PC-3 (cell line): Measurements from ENCODE around the gene GIPC3. TPM values are rescaled to one million over a fixed set of nuclear protein-coding genes. Genes with fewer than 3 reads are reported as not detected.

Source experiments
- ATAC-seq: fragments of 200-7000 bp; cut with Tn5 transposase; 2 replicates; pipeline ENCODE4 v1.9.1; 2020; ENCODE audit warnings: mild to moderate bottlenecking, moderate library complexity
- BruUV-seq: library from RNA; stranded (reverse); fragments of 400-500 nt; replicated peaks from 2 replicates; lab custom pipeline; 2021; lab: Mats Ljungman, UMichigan
- CTCF ChIA-PET: fragments of 300-600 bp; sonication (Branson Sonifier 250); formaldehyde crosslinking; loops from one replicate; lab custom pipeline; 2022; ENCODE audit warnings: antibody characterized with exemption; lab: Charles Lee
- POLR2A ChIA-PET: fragments of 300-600 bp; sonication (Branson Sonifier 250); formaldehyde crosslinking; loops from one replicate; lab custom pipeline; 2022; ENCODE audit warnings: antibody characterized with exemption; ENCODE audit not compliant: unreplicated experiment; lab: Charles Lee
- DNase-seq: peaks from one replicate; pipeline ENCODE4 v3.0.0-alpha.2; 2015
- H2AFZ ChIP-seq: fragments of 300-600 bp; sonication (generic); 2 replicates; pipeline ENCODE4 v1.6.0; 2016; ENCODE audit warnings: antibody characterized with exemption, low read length
- H3F3A ChIP-seq: fragments of 300-600 bp; sonication (generic); one replicate; pipeline ENCODE4 v1.6.0; 2017; ENCODE audit warnings: antibody characterized with exemption, low read length, control low read depth, mild to moderate bottlenecking; ENCODE audit not compliant: unreplicated experiment
- H3K27ac ChIP-seq: fragments of 300-600 bp; sonication (generic); 2 replicates; pipeline ENCODE4 v1.5.1; 2016; ENCODE audit warnings: mild to moderate bottlenecking, low read length
- H3K27me3 ChIP-seq: fragments of 300-600 bp; sonication (generic); 2 replicates; pipeline ENCODE4 v1.6.1; 2016; ENCODE audit warnings: low read length, mixed read lengths
- H3K36me3 ChIP-seq: fragments of 300-600 bp; sonication (generic); 2 replicates; pipeline ENCODE4 v1.6.1; 2016; ENCODE audit warnings: low read depth, mixed run types, low read length, mixed read lengths
- H3K4me1 ChIP-seq: fragments of 300-600 bp; sonication (generic); 2 replicates; pipeline ENCODE4 v1.5.1; 2016; ENCODE audit warnings: low read length; ENCODE audit not compliant: insufficient read depth
- H3K4me2 ChIP-seq: fragments of 300-600 bp; sonication (generic); 2 replicates; pipeline ENCODE4 v1.6.0; 2016; ENCODE audit warnings: low read length
- H3K4me3 ChIP-seq: fragments of 300-600 bp; sonication (generic); 2 replicates; pipeline ENCODE4 v1.5.1; 2016; ENCODE audit warnings: mild to moderate bottlenecking, low read length, mixed read lengths
- H3K79me2 ChIP-seq: fragments of 300-600 bp; sonication (generic); 2 replicates; pipeline ENCODE4 v1.6.1; 2017; ENCODE audit warnings: low read length, mixed read lengths
- H3K9ac ChIP-seq: fragments of 300-600 bp; sonication (generic); 2 replicates; pipeline ENCODE4 v1.6.0; 2016; ENCODE audit warnings: mild to moderate bottlenecking, low read length
- H3K9me2 ChIP-seq: fragments of 300-600 bp; sonication (generic); replicated peaks from 2 replicates; pipeline ENCODE4 v1.6.1; 2016; ENCODE audit warnings: mixed run types, low read length, mixed read lengths
- H3K9me3 ChIP-seq: fragments of 300-600 bp; sonication (generic); 2 replicates; pipeline ENCODE4 v1.6.1; 2016; ENCODE audit warnings: low read length, mixed read lengths
- H4K20me1 ChIP-seq: fragments of 300-600 bp; sonication (generic); 2 replicates; pipeline ENCODE4 v1.6.1; 2016; ENCODE audit warnings: low read length, mixed read lengths
- CTCF ChIP-seq: fragments of 300-600 bp; sonication (generic); conservative IDR thresholded peaks from 2 replicates; pipeline ENCODE4 v1.5.1; 2017; ENCODE audit warnings: antibody characterized with exemption, low read depth, mild to moderate bottlenecking, low read length
- EZH2 ChIP-seq: fragments of 300-600 bp; sonication (generic); IDR thresholded peaks from one replicate; pipeline ENCODE4 v1.6.1; 2017; ENCODE audit warnings: antibody characterized with exemption, mild to moderate bottlenecking, low read length; ENCODE audit not compliant: unreplicated experiment
- EZH2phosphoT487 ChIP-seq: fragments of 300-600 bp; sonication (generic); IDR thresholded peaks from 2 replicates; pipeline ENCODE4 v1.6.1; 2018; ENCODE audit warnings: mild to moderate bottlenecking, antibody characterized with exemption, low read length, borderline replicate concordance
- intact Hi-C: fragments of 100-400 bp; cut with micrococcal nuclease; formaldehyde crosslinking; loops from 2 replicates; pipeline ENCODE4 v1.9.0; 2023
- total RNA-seq: library from RNA; depleted of rRNA; stranded (reverse); fragments of >200 nt; gene quantifications from 2 replicates; pipeline ENCODE4 v1.2.3, GENCODE V29; 2014

The GIPC3 gene
- total RNA-seq, 1 experiment from 2014 or later: 0.18 TPM

- H3K9ac ChIP-seq: peak overlapping the region; percentile 36
- peak overlapping the region; percentile 68 for H2AFZ ChIP-seq
- peak overlapping the region; percentile 63 for H3K4me3 ChIP-seq
- H3K4me2 ChIP-seq: peak overlapping the region; percentile 84
- H3F3A ChIP-seq: no peaks in the 10 kb centered on the region
- peaks cover 4% of the 10 kb centered on the region; the same call in 1 of the 2 replicates for H3K4me1 ChIP-seq
- ChIA-PET CTCF (no interaction called here), POLR2A (no interaction called here)
- TF ChIP-seq EZH2 (no peak), CTCF (no peak), EZH2phosphoT487 (no peak)
- no peak overlapping the region for H3K27ac ChIP-seq
- peaks cover 12% of the 10 kb centered on the region for H3K79me2 ChIP-seq
- no peaks in the 10 kb centered on the region for H3K9me2 ChIP-seq
- DNase-seq (peak; percentile 97), ATAC-seq (peak; percentile 86)
- H3K27me3 ChIP-seq: no peaks in the 10 kb centered on the region
- no peaks in the 10 kb centered on the region for H4K20me1 ChIP-seq
- intact Hi-C loops: no loop called here
- H3K36me3 ChIP-seq: peaks cover 3% of the 10 kb centered on the region
- H3K9me3 ChIP-seq: no peaks in the 10 kb centered on the region
- BruUV-seq: TSS peak; percentile 24
Observed at GRCh38 chr19:3572132-3572854, 13.0 kb upstream of the GIPC3 start.

- intact Hi-C loops: no loop called here
Observed at GRCh38 chr19:3572855-3573161, 12.5 kb upstream of the GIPC3 start, which contains the start of gene HMG20B. Gene HMG20B (plus strand): TSS chr19:3572944. CDS start chr19:3573310, 366 bp downstream.

More at GRCh38 chr19:3572855-3573161, 12.5 kb upstream of the GIPC3 start, which contains the start of gene HMG20B:
- Histone ChIP-seq H3K9me3 (no peaks in the 10 kb centered on the region), H3K79me2 (peaks cover 12% of the 10 kb centered on the region), H3K4me2 (peak within 1 kb of the TSS; percentile 93), H3K9me2 (no peaks in the 10 kb centered on the region), H3K9ac (peak within 1 kb of the TSS; percentile 88), H3K4me1 (peaks cover 4% of the 10 kb centered on the region; the same call in 1 of the 2 replicates), H2AFZ (peak within 1 kb of the TSS; percentile 68), H3K27ac (peak within 1 kb of the TSS; percentile 45), H3K4me3 (peak within 1 kb of the TSS; percentile 95), H3K36me3 (peaks cover 3% of the 10 kb centered on the region), H3K27me3 (no peaks in the 10 kb centered on the region), H3F3A (no peaks in the 10 kb centered on the region), H4K20me1 (no peaks in the 10 kb centered on the region)
- no TSS peak for BruUV-seq
- DNase-seq (no peak), ATAC-seq (no peak)
- ChIA-PET CTCF (no interaction called here), POLR2A (no interaction called here)
- TF ChIP-seq EZH2phosphoT487 (no peak), CTCF (no peak), EZH2 (no peak)
